Thyroid gland (tissue), 4 donors: ENCODE measurements around the gene LPCAT1. TPM values are rescaled to one million over a fixed set of nuclear protein-coding genes. Genes with fewer than 3 reads are reported as not detected.

Experiments used
- DNase-seq, 2 donors: peaks; one replicate each; pipeline ENCODE4 v3.0.0-alpha.2; 2019
- H3K27ac ChIP-seq, 3 donors: fragments of 200-600 bp; sonication (generic); 1 replicate in 2 of 3; 2 replicates in 1 of 3; pipeline ENCODE4 v1.5.1; 2016 to 2019; ENCODE audit warnings: mild to moderate bottlenecking in 1 of 3, moderate library complexity in 1 of 3
- H3K27me3 ChIP-seq: fragments of 200-600 bp; sonication (generic); one replicate; pipeline ENCODE4 v1.5.1; 2019
- H3K36me3 ChIP-seq, 2 donors: fragments of 200-600 bp; sonication (generic); one replicate each; pipeline ENCODE4 v1.5.1; 2016 to 2019
- H3K4me1 ChIP-seq, 2 donors: fragments of 200-600 bp; sonication (generic); one replicate each; pipeline ENCODE4 v1.5.1; 2017 to 2019
- H3K4me3 ChIP-seq, 3 donors: fragments of 200-600 bp; sonication (generic); replicated peaks in 1 of 3; 1 replicate in 2 of 3; 2 replicates in 1 of 3; pipeline ENCODE4 v1.5.1; 2016; ENCODE audit warnings: mild to moderate bottlenecking in 1 of 3
- H3K9me3 ChIP-seq: fragments of 200-600 bp; sonication (generic); one replicate; pipeline ENCODE4 v1.5.1; 2017
- POLR2A ChIP-seq, 2 donors: fragments of 450-650 bp; IDR thresholded peaks; one replicate each; pipeline ENCODE4 v1.6.1; 2017; ENCODE audit warnings: antibody characterized with exemption in 2 of 2, mild to moderate bottlenecking in 2 of 2, moderate library complexity in 1 of 2
- WGBS, 2 donors: methylation state at CpG; one replicate each; pipeline ENCODE4 v1.1.5; 2017; 5-methylcytosine and 5-hydroxymethylcytosine counted together
- intact Hi-C: fragments of 100-400 bp; cut with DNase I; formaldehyde crosslinking; loops from one replicate; pipeline ENCODE4 v1.15.1; 2023
- total RNA-seq, 4 donors: library from RNA; depleted of rRNA; stranded (reverse); fragments of >200 nt; gene quantifications; one replicate each; pipeline ENCODE4 v1.2.3, GENCODE V29; 2016
- TF ChIP-seq, protein P1 (sequence below), 6 experiments: fragments of 200-600 bp in 3 of 6; fragments of 450-650 bp in 3 of 6; sonication (generic) in 3 of 6; IDR thresholded peaks; one replicate each; pipeline ENCODE4 v1.5.1; 2016 to 2019; ENCODE audit warnings: antibody characterized with exemption in 6 of 6, mild to moderate bottlenecking in 2 of 6, inconsistent platforms in 1 of 6, moderate library complexity in 1 of 6

Gene LPCAT1
- total RNA-seq, 4 donors from 2014 or later, result 30.9 to 35.7 (median 33.3) TPM

DNA sequence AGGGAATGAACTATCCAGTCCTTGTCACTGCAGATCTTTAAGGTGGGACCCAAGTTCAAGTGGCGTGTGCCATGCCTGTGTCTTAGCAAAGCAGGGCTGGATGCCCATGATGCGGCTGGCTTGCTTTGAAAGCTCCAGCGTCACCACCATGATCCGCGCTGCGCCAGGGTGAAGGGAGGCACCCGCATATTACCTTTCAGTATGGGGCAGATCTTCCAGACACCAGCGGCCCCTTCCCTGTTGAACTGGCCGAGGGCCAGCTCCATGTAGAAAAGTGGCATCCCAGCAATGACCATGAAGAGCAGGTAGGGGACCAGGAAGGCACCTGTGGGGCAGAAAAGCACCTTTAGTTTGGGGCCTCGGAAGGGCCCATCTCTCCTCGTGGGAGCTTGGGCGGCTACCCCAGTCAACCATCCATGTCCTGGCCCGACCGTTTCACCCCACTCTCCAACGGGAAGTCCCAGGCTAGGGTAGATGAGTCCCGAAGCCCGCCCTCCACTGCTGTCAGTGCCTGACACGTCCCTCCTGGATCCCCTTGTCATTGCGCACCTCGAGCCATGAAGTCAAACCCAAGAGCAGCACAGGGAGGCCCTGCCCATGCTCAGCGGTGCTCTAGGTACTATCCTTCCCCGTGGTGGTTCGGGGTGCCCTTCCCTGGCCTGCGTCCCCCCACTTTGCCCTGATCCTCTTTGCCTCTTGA lies 82.4 kb downstream of the LPCAT1 start:
- H3K4me1 ChIP-seq, result peaks cover 11 to 21% of the 10 kb centered on the region in 2 donors
- WGBS, 2 donors, result 88 to 93% methylated on average over 24 of the region's 24 CpGs
- TF ChIP-seq, protein P1, sequence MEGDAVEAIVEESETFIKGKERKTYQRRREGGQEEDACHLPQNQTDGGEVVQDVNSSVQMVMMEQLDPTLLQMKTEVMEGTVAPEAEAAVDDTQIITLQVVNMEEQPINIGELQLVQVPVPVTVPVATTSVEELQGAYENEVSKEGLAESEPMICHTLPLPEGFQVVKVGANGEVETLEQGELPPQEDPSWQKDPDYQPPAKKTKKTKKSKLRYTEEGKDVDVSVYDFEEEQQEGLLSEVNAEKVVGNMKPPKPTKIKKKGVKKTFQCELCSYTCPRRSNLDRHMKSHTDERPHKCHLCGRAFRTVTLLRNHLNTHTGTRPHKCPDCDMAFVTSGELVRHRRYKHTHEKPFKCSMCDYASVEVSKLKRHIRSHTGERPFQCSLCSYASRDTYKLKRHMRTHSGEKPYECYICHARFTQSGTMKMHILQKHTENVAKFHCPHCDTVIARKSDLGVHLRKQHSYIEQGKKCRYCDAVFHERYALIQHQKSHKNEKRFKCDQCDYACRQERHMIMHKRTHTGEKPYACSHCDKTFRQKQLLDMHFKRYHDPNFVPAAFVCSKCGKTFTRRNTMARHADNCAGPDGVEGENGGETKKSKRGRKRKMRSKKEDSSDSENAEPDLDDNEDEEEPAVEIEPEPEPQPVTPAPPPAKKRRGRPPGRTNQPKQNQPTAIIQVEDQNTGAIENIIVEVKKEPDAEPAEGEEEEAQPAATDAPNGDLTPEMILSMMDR (IDR thresholded peaks at IDR 0.05), result no peak
- no peak for TF ChIP-seq POLR2A (IDR thresholded peaks at IDR 0.05)
- H3K4me3 ChIP-seq, result no peak overlapping the region
- no peak overlapping the region for H3K27ac ChIP-seq
- no peaks in the 10 kb centered on the region for H3K9me3 ChIP-seq
- DNase-seq, result no peak
- H3K36me3 ChIP-seq, result no peaks in the 10 kb centered on the region
- intact Hi-C loops, result no loop called here
- H3K27me3 ChIP-seq, result peaks cover 15% of the 10 kb centered on the region

DNA sequence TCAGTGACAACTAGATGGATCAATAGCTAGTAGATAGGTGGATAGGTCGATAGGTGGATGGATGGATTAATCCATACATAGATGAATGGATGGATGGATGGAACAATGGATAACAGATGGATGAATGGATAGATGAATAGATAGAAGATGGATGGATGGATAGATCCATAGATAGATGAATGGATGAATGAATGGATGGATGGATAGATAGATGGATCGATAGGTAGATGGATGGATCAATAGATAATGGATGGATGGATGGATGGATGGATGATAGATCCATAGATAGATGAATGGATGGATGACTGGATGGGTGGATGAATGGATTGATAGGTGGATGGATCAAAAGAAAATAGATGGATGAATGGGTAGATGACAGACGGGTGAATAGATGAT lies 83.7 kb downstream of the LPCAT1 start:
- 87% methylated on average over 3 of the region's 3 CpGs for WGBS, 2 donors
- H3K27me3 ChIP-seq, result peaks cover 15% of the 10 kb centered on the region
- TF ChIP-seq, protein P1 (IDR thresholded peaks at IDR 0.05), result no peak
- TF ChIP-seq POLR2A (IDR thresholded peaks at IDR 0.05), result no peak

DNA sequence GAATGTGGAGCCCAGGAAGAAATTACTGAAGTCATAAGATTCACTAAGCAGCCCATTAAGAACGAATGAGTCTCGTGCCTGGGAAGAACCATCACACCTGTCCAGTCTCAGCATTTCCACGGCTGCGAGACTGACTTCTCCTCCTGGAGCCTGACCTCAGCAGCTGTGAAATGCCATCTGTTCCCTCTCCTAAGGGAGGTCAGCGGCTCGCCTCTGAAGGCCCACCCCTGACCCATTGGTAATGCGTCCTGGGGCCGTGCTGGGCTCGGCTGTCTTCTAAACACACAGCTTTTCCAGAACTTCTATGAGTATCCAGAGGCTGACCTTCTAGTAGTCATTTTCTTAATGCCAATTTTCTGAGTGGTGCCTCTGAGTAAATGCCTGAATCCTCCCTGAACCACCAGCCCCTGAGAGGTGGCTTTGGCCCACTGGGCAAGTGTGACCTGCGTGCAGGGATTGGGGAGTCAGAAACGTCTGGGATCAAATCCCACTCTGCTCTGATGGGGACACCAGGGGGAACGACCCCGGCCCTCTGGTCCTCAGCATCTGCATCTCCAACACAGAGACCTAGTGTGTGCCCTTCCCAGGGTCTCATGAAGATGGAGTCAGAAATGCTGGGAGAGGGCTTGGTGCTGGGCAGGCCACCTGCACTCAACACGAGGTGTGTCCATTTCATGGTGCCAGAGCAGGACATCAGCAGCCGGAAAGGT lies 84.2 kb downstream of the LPCAT1 start:
- no peak for DNase-seq
- Histone ChIP-seq H3K4me1 (peaks cover 5 to 6% of the 10 kb centered on the region in 2 donors), H3K27ac (no peak overlapping the region), H3K4me3 (no peak overlapping the region), H3K27me3 (peaks cover 11% of the 10 kb centered on the region), H3K36me3 (no peaks in the 10 kb centered on the region), H3K9me3 (no peaks in the 10 kb centered on the region)
- no peak for TF ChIP-seq POLR2A (IDR thresholded peaks at IDR 0.05)
- TF ChIP-seq, protein P1 (IDR thresholded peaks at IDR 0.05), result no peak
- 75 to 86% methylated on average over 13 to 15 of the region's 15 CpGs for WGBS, 2 donors
- intact Hi-C loops, result no loop called here

More for the DNA sequence above, 83.7 kb downstream of the LPCAT1 start:
- Histone ChIP-seq H3K4me3 (no peak overlapping the region), H3K27ac (no peak overlapping the region), H3K9me3 (no peaks in the 10 kb centered on the region), H3K36me3 (no peaks in the 10 kb centered on the region), H3K4me1 (peaks cover 10 to 12% of the 10 kb centered on the region in 2 donors)
- intact Hi-C loops, result no loop called here
- no peak for DNase-seq

DNA sequence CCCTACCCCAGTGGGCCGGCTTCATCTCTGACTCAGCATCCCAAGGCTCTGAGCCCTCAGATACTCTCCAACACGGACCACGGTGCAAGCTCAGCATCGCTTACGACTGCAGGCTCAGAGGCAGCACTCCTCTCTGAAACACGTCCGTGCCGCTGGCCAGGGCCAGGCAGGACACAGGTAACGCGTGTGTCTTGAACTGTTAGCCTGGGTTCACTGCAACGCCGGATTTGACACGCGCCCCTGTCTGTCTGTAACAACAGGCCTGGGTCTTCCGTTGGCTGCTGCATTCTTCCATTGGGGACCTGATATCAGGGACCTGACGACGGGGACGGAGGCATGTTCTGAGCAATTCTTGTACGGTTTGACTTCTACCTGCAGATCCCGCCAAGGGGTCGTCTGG lies 84.9 kb downstream of the LPCAT1 start:
- 82 to 87% methylated on average over 16 to 21 of the region's 21 CpGs for WGBS, 2 donors

More for the DNA sequence above, 84.9 kb downstream of the LPCAT1 start:
- Histone ChIP-seq H3K4me3 (no peak overlapping the region), H3K9me3 (no peaks in the 10 kb centered on the region), H3K27ac (no peak overlapping the region), H3K27me3 (peaks cover 6% of the 10 kb centered on the region), H3K4me1 (no peaks in the 10 kb centered on the region), H3K36me3 (no peaks in the 10 kb centered on the region)
- TF ChIP-seq, protein P1 (IDR thresholded peaks at IDR 0.05), result no peak
- TF ChIP-seq POLR2A (IDR thresholded peaks at IDR 0.05), result no peak
- intact Hi-C loops, result no loop called here
- no peak for DNase-seq
